ENCODE data around the gene SPAG17.

Gene SPAG17

GRCh38 chr1:118117521-118117920 is 67.5 kb downstream of the SPAG17 start:
- DNase-seq: no peak

GRCh38 chr1:118116909-118117308 is 68.1 kb downstream of the SPAG17 start:
- no peak for DNase-seq

GRCh38 chr1:118116401-118116800 is 68.6 kb downstream of the SPAG17 start:
- DNase-seq: no peak

GRCh38 chr1:118115567-118116295 is 69.3 kb downstream of the SPAG17 start:
- DNase-seq: no peak

- no peak for DNase-seq
These were observed 71.8 kb downstream of the SPAG17 start for GRCh38 chr1:118113261-118113660.

- no peak for DNase-seq
These were observed 74.4 kb downstream of the SPAG17 start for GRCh38 chr1:118110580-118110979.

- DNase-seq: no peak
These were observed 80.1 kb downstream of the SPAG17 start for GRCh38 chr1:118104951-118105350.

- no peak for DNase-seq
These were observed 82.6 kb downstream of the SPAG17 start for GRCh38 chr1:118102445-118102844.

- no peak for DNase-seq
These were observed 83.0 kb downstream of the SPAG17 start for GRCh38 chr1:118101999-118102398.

- DNase-seq: no peak
These were observed 83.5 kb downstream of the SPAG17 start for GRCh38 chr1:118101515-118101844.

GRCh38 chr1:118100686-118101514 is 84.1 kb downstream of the SPAG17 start:
- no peak for DNase-seq

GRCh38 chr1:118099686-118100085 is 85.3 kb downstream of the SPAG17 start:
- no peak for DNase-seq

GRCh38 chr1:118097622-118098348 is 87.2 kb downstream of the SPAG17 start:
- DNase-seq: no peak

- DNase-seq: no peak
These were observed 92.0 kb downstream of the SPAG17 start for GRCh38 chr1:118093017-118093416.

- no peak for DNase-seq
These were observed 94.9 kb downstream of the SPAG17 start for GRCh38 chr1:118090130-118090529.

- DNase-seq: no peak
These were observed 99.7 kb downstream of the SPAG17 start for GRCh38 chr1:118085365-118085764.

- DNase-seq: no peak
These were observed 100.6 kb downstream of the SPAG17 start for GRCh38 chr1:118084400-118084799.

- DNase-seq: no peak
These were observed 102.0 kb downstream of the SPAG17 start for GRCh38 chr1:118082984-118083383.

GRCh38 chr1:118081387-118081786 is 103.6 kb downstream of the SPAG17 start:
- no peak for DNase-seq

GRCh38 chr1:118077331-118078045 is 107.5 kb downstream of the SPAG17 start:
- DNase-seq: no peak

GRCh38 chr1:118075116-118075515 is 109.9 kb downstream of the SPAG17 start:
- no peak for DNase-seq

- no peak for DNase-seq
These were observed 111.2 kb downstream of the SPAG17 start for GRCh38 chr1:118073648-118074435.
